ENCODE data around the gene CIRBP.

CIRBP gene

GRCh38 chr19:1282588-1283206 is 13.6 kb downstream of the CIRBP start:
- DNase-seq: no peak

- no peak for DNase-seq
Observed at GRCh38 chr19:1283207-1283916, 14.2 kb downstream of the CIRBP start.

- no peak for DNase-seq
Observed at GRCh38 chr19:1283917-1284292, 14.8 kb downstream of the CIRBP start.

- no peak for DNase-seq
Observed at GRCh38 chr19:1284293-1284978, 15.3 kb downstream of the CIRBP start.

GRCh38 chr19:1284979-1285736 is 16.0 kb downstream of the CIRBP start:
- DNase-seq: no peak

GRCh38 chr19:1285737-1286360 is 16.7 kb downstream of the CIRBP start, which contains the start of gene EFNA2:
Gene EFNA2, plus strand, starts transcription at chr19:1285873. Its CDS starts 296 bp downstream, at chr19:1286169.
- DNase-seq: no peak

GRCh38 chr19:1286487-1287353 is 17.6 kb downstream of the CIRBP start:
- no peak for DNase-seq

- no peak for DNase-seq
Observed at GRCh38 chr19:1287354-1288225, 18.5 kb downstream of the CIRBP start.

GRCh38 chr19:1288226-1288612 is 19.1 kb downstream of the CIRBP start:
- no peak for DNase-seq

- DNase-seq: no peak
Observed at GRCh38 chr19:1288833-1289685, 19.9 kb downstream of the CIRBP start.

GRCh38 chr19:1289686-1290025 is 20.5 kb downstream of the CIRBP start:
- DNase-seq: no peak

- no peak for DNase-seq
Observed at GRCh38 chr19:1290196-1290702, 21.1 kb downstream of the CIRBP start.

- no peak for DNase-seq
Observed at GRCh38 chr19:1290703-1291651, 21.8 kb downstream of the CIRBP start.

GRCh38 chr19:1291761-1292418 is 22.8 kb downstream of the CIRBP start:
- no peak for DNase-seq

- DNase-seq: no peak
Observed at GRCh38 chr19:1292419-1293151, 23.5 kb downstream of the CIRBP start.

GRCh38 chr19:1293782-1294604 is 24.9 kb downstream of the CIRBP start:
- no peak for DNase-seq
